Measurements from ENCODE around the gene KNG1.

KNG1 gene

GRCh38 chr3:186750316-186750715 lies 33.2 kb downstream of the KNG1 start:
- Histone ChIP-seq H3K9me3 (ENCODE audit: severe bottlenecking) (no peaks in the 10 kb centered on the region), H3K27ac (no peak overlapping the region), H3K27me3 (ENCODE audit: insufficient read depth, low read depth, severe bottlenecking) (no peaks in the 10 kb centered on the region), H3K4me3 (ENCODE audit: low read depth, low read length) (no peak overlapping the region), H3K36me3 (no peaks in the 10 kb centered on the region)
- no peak for TF ChIP-seq CTCF (IDR thresholded peaks at IDR 0.05; ENCODE audit: low read depth, low read length)
- no peak for DNase-seq

GRCh38 chr3:186751480-186751879 lies 34.3 kb downstream of the KNG1 start:
- Histone ChIP-seq H3K36me3 (no peaks in the 10 kb centered on the region), H3K27me3 (ENCODE audit: insufficient read depth, low read depth, severe bottlenecking) (no peaks in the 10 kb centered on the region), H3K4me3 (ENCODE audit: low read depth, low read length) (no peak overlapping the region), H3K27ac (no peak overlapping the region), H3K9me3 (ENCODE audit: severe bottlenecking) (no peaks in the 10 kb centered on the region)
- no peak for TF ChIP-seq CTCF (IDR thresholded peaks at IDR 0.05; ENCODE audit: low read depth, low read length)
- no peak for DNase-seq

GRCh38 chr3:186754006-186754405 lies 36.8 kb downstream of the KNG1 start:
- H3K27ac ChIP-seq, result no peak overlapping the region
- no peaks in the 10 kb centered on the region for H3K36me3 ChIP-seq
- DNase-seq, result no peak
- no peaks in the 10 kb centered on the region for H3K9me3 ChIP-seq (ENCODE audit: severe bottlenecking)
- no peak overlapping the region for H3K4me3 ChIP-seq (ENCODE audit: low read depth, low read length)
- H3K27me3 ChIP-seq (ENCODE audit: insufficient read depth, low read depth, severe bottlenecking), result no peaks in the 10 kb centered on the region
- no peak for TF ChIP-seq CTCF (IDR thresholded peaks at IDR 0.05; ENCODE audit: low read depth, low read length)

- Histone ChIP-seq H3K4me3 (ENCODE audit: low read depth, low read length) (no peak overlapping the region), H3K27me3 (ENCODE audit: insufficient read depth, low read depth, severe bottlenecking) (no peaks in the 10 kb centered on the region), H3K36me3 (no peaks in the 10 kb centered on the region), H3K9me3 (ENCODE audit: severe bottlenecking) (no peaks in the 10 kb centered on the region), H3K27ac (no peak overlapping the region)
- no peak for TF ChIP-seq CTCF (IDR thresholded peaks at IDR 0.05; ENCODE audit: low read depth, low read length)
- DNase-seq, result no peak
Measured at GRCh38 chr3:186754871-186755270, 37.7 kb downstream of the KNG1 start.

GRCh38 chr3:186757214-186757613 lies 40.1 kb downstream of the KNG1 start:
- DNase-seq, result peak; percentile 7
- no peak for TF ChIP-seq CTCF (IDR thresholded peaks at IDR 0.05; ENCODE audit: low read depth, low read length)

GRCh38 chr3:186757686-186758220 lies 40.6 kb downstream of the KNG1 start:
- Histone ChIP-seq H3K9me3 (ENCODE audit: severe bottlenecking) (no peaks in the 10 kb centered on the region), H3K4me3 (ENCODE audit: low read depth, low read length) (peak overlapping the region; percentile 21), H3K36me3 (no peaks in the 10 kb centered on the region), H3K27ac (no peak overlapping the region), H3K27me3 (ENCODE audit: insufficient read depth, low read depth, severe bottlenecking) (no peaks in the 10 kb centered on the region)
- no peak for TF ChIP-seq CTCF (IDR thresholded peaks at IDR 0.05; ENCODE audit: low read depth, low read length)
- DNase-seq, result peak; percentile 66

More at GRCh38 chr3:186757214-186757613, 40.1 kb downstream of the KNG1 start:
- H3K27me3 ChIP-seq (ENCODE audit: insufficient read depth, low read depth, severe bottlenecking), result no peaks in the 10 kb centered on the region
- H3K4me3 ChIP-seq (ENCODE audit: low read depth, low read length), result peak overlapping the region; percentile 21
- no peaks in the 10 kb centered on the region for H3K9me3 ChIP-seq (ENCODE audit: severe bottlenecking)
- no peak overlapping the region for H3K27ac ChIP-seq
- no peaks in the 10 kb centered on the region for H3K36me3 ChIP-seq

All from WERI-Rb-1 (cell line).